Naive thymus-derived CD4-positive, alpha-beta T cell (primary cell): ENCODE measurements around the gene CORO1C. TPM values are rescaled to one million over a fixed set of nuclear protein-coding genes. Genes with fewer than 3 reads are reported as not detected.

Experiments used
- ATAC-seq: fragments of 150-1000 bp; cut with Tn5 transposase; 2 replicates; pipeline ENCODE4 v1.10.0; 2021; ENCODE audit warnings: mild to moderate bottlenecking, moderate library complexity
- CTCF ChIA-PET: fragments of 350-600 bp; sonication (Branson Sonifier 250); formaldehyde crosslinking; loops from one replicate; lab custom pipeline; 2021; ENCODE audit warnings: antibody characterized with exemption; lab: Charles Lee
- POLR2A ChIA-PET: fragments of 350-600 bp; sonication (Branson Sonifier 250); formaldehyde crosslinking; loops from one replicate; lab custom pipeline; 2021; ENCODE audit warnings: antibody characterized with exemption, inconsistent platforms; lab: Charles Lee
- DNase-seq, 9 donors: peaks; one replicate each; pipeline versions ENCODE4 v3.0.0 to v3.0.0-alpha.2; 2020 to 2022; ENCODE audit warnings: mixed read lengths in 1 of 9
- H3K27ac ChIP-seq: one replicate; pipeline ENCODE4 v1.7.0; 2013; ENCODE audit warnings: mild to moderate bottlenecking, low read depth, low read length, moderate library complexity
- H3K27me3 ChIP-seq, 2 donors: one replicate each; pipeline ENCODE4 v1.7.0; 2013; ENCODE audit warnings: low read length in 2 of 2, mild to moderate bottlenecking in 2 of 2, moderate library complexity in 2 of 2; ENCODE audit not compliant: control insufficient read depth in 2 of 2, insufficient read depth in 2 of 2
- H3K36me3 ChIP-seq, 3 experiments: 1 replicate in 2 of 3; 2 replicates in 1 of 3; pipeline ENCODE4 v1.7.0; 2013; ENCODE audit warnings: low read length in 3 of 3, mild to moderate bottlenecking in 3 of 3, moderate library complexity in 1 of 3; ENCODE audit not compliant: insufficient read depth in 3 of 3, control insufficient read depth in 2 of 3
- H3K4me1 ChIP-seq, 2 donors: one replicate each; pipeline ENCODE4 v1.7.0; 2013; ENCODE audit warnings: low read length in 2 of 2, mild to moderate bottlenecking in 2 of 2, moderate library complexity in 1 of 2; ENCODE audit not compliant: control insufficient read depth in 2 of 2, insufficient read depth in 2 of 2
- H3K4me3 ChIP-seq: 2 replicates; pipeline ENCODE4 v1.7.0; 2013; ENCODE audit warnings: mild to moderate bottlenecking, low read length
- H3K9me3 ChIP-seq, 3 experiments: 1 replicate in 2 of 3; 2 replicates in 1 of 3; pipeline ENCODE4 v1.7.0; 2013; ENCODE audit warnings: low read length in 3 of 3; ENCODE audit not compliant: control insufficient read depth in 2 of 3
- H3K27ac Mint-ChIP-seq, 9 donors: one replicate each; pipeline ENCODE4 v1.8.0; 2020 to 2022; ENCODE audit warnings: mixed read lengths in 9 of 9, mild to moderate bottlenecking in 8 of 9, moderate library complexity in 5 of 9, inconsistent platforms in 2 of 9
- H3K27me3 Mint-ChIP-seq, 5 donors: one replicate each; pipeline ENCODE4 v1.8.0; 2021 to 2022; ENCODE audit warnings: mixed read lengths in 5 of 5, mild to moderate bottlenecking in 1 of 5
- H3K36me3 Mint-ChIP-seq, 5 donors: one replicate each; pipeline ENCODE4 v1.8.0; 2020 to 2022; ENCODE audit warnings: mixed read lengths in 5 of 5, mild to moderate bottlenecking in 3 of 5, inconsistent platforms in 1 of 5
- H3K4me1 Mint-ChIP-seq, 7 donors: one replicate each; pipeline ENCODE4 v1.8.0; 2020 to 2022; ENCODE audit warnings: mixed read lengths in 7 of 7, mild to moderate bottlenecking in 3 of 7, inconsistent platforms in 1 of 7
- H3K4me3 Mint-ChIP-seq, 10 donors: one replicate each; pipeline ENCODE4 v1.8.0; 2020 to 2022; ENCODE audit warnings: mild to moderate bottlenecking in 10 of 10, mixed read lengths in 10 of 10, moderate library complexity in 6 of 10, inconsistent platforms in 2 of 10
- H3K9me3 Mint-ChIP-seq, 11 donors: one replicate each; pipeline ENCODE4 v1.8.0; 2020 to 2022; ENCODE audit warnings: mixed read lengths in 11 of 11, mild to moderate bottlenecking in 4 of 11, inconsistent platforms in 1 of 11, moderate library complexity in 1 of 11
- intact Hi-C, 2 donors: fragments of 100-400 bp; cut with micrococcal nuclease; formaldehyde crosslinking; loops; one replicate each; pipeline ENCODE4 v1.15.1; 2023
- polyA plus RNA-seq, 2 donors: library from polyadenylated mRNA; unstranded; fragments of 300-500 nt; fragmentation: Illumina TruSeq; gene quantifications; one replicate each; pipeline ENCODE4 v1.2.3, GENCODE V29; 2021
- total RNA-seq, 6 experiments: library from RNA in 5 of 6; stranded (reverse) in 5 of 6; gene quantifications; 1 replicate in 5 of 6; 2 replicates in 1 of 6; pipeline ENCODE4 v1.2.3 and lab custom pipeline; 2021 to 2026

The CORO1C gene
- total and polyA plus RNA-seq, 7 experiments from 2014 or later: 2.5 to 71.8 (median 8.9) TPM

- peaks cover 0 to 12% (median 0%) of the 10 kb centered on the region in 11 donors for H3K9me3 Mint-ChIP-seq
- peaks cover 21 to 27% of the 10 kb centered on the region in 2 donors for H3K4me1 ChIP-seq
- no peaks in the 10 kb centered on the region for H3K27me3 Mint-ChIP-seq
- no peak overlapping the region for H3K27ac ChIP-seq
- POLR2A ChIA-PET: interaction anchor here (7.0 to 10.5 kb wide), 2 partner anchors 17 to 49 kb away, joined by 110 to 132 read pairs; partner anchors contain the start of genes ISCU and SELPLG
- DNase-seq: no peak
- CTCF ChIA-PET: interaction anchor here (8.1 kb wide), 1 partner anchor 17 kb away, joined by 149 read pairs; the partner anchor contains the start of gene SELPLG
- no peak overlapping the region for H3K4me3 Mint-ChIP-seq
- H3K36me3 ChIP-seq: peaks cover 0 to 7% (median 0%) of the 10 kb centered on the region in 3 experiments
- peaks cover 0 to 33% (median 0%) of the 10 kb centered on the region in 5 donors for H3K36me3 Mint-ChIP-seq
- H3K27me3 ChIP-seq: no peaks in the 10 kb centered on the region
- no peak overlapping the region for H3K4me3 ChIP-seq
- H3K4me1 Mint-ChIP-seq: peaks cover 27 to 49% (median 38%) of the 10 kb centered on the region in 7 donors
- intact Hi-C loops: loop anchor here (5.0 to 10.0 kb wide), 5 partner anchors 48 to 852 kb away; partner anchors contain the start of genes PRDM4 (in 2 of the 2), SSH1 (in 1 of the 2) and UNG (in 1 of the 2)
- no peaks in the 10 kb centered on the region for H3K9me3 ChIP-seq
- peak overlapping the region in 8 of 9 donors; percentile 21 to 94 (median 72) for H3K27ac Mint-ChIP-seq
- ATAC-seq: no peak
These were observed 116.7 kb downstream of the CORO1C start for GRCh38 chr12:108614639-108615038.

GRCh38 chr12:108614041-108614440 lies 117.3 kb downstream of the CORO1C start:
- ATAC-seq (no peak), DNase-seq (no peak)
- peaks cover 0 to 7% (median 0%) of the 10 kb centered on the region in 3 experiments for H3K36me3 ChIP-seq
- Mint-ChIP-seq H3K27me3 (no peaks in the 10 kb centered on the region), H3K4me1 (peaks cover 27 to 45% (median 33%) of the 10 kb centered on the region in 7 donors), H3K4me3 (no peak overlapping the region), H3K27ac (peak overlapping the region in 6 of 9 donors; percentile 21 to 82 (median 59)), H3K36me3 (peaks cover 0 to 33% (median 0%) of the 10 kb centered on the region in 5 donors), H3K9me3 (peaks cover 0 to 12% (median 0%) of the 10 kb centered on the region in 11 donors)
- no peaks in the 10 kb centered on the region for H3K27me3 ChIP-seq
- no peak overlapping the region for H3K27ac ChIP-seq
- POLR2A ChIA-PET: interaction anchor here (7.0 to 10.5 kb wide), 2 partner anchors 18 to 48 kb away, joined by 110 to 132 read pairs; partner anchors contain the start of genes ISCU and SELPLG
- peaks cover 21 to 27% of the 10 kb centered on the region in 2 donors for H3K4me1 ChIP-seq
- H3K4me3 ChIP-seq: no peak overlapping the region
- intact Hi-C loops: loop anchor here in 1 of 2 donors (10.0 kb wide), 1 partner anchor 849 kb away; the partner anchor contains the start of gene PRDM4
- H3K9me3 ChIP-seq: no peaks in the 10 kb centered on the region
- CTCF ChIA-PET: interaction anchor here (1.0 to 2.1 kb wide), 2 partner anchors 33 to 50 kb away, joined by 4 to 7 read pairs; no protein-coding TSS in a partner anchor

- H3K36me3 Mint-ChIP-seq: peaks cover 0 to 31% (median 0%) of the 10 kb centered on the region in 5 donors
- Histone ChIP-seq H3K36me3 (peaks cover 0 to 3% (median 0%) of the 10 kb centered on the region in 3 experiments), H3K4me3 (no peak overlapping the region), H3K27ac (no peak overlapping the region), H3K9me3 (no peaks in the 10 kb centered on the region), H3K27me3 (no peaks in the 10 kb centered on the region), H3K4me1 (peaks cover 21 to 26% of the 10 kb centered on the region in 2 donors)
- peaks cover 0 to 12% (median 0%) of the 10 kb centered on the region in 11 donors for H3K9me3 Mint-ChIP-seq
- ChIA-PET CTCF (interaction anchor here (1.0 to 2.1 kb wide), 3 partner anchors 33 to 49 kb away, joined by 3 to 7 read pairs (median 4); no protein-coding TSS in a partner anchor), POLR2A (interaction anchor here (7.0 to 10.5 kb wide), 2 partner anchors 18 to 48 kb away, joined by 110 to 132 read pairs; partner anchors contain the start of genes ISCU and SELPLG)
- intact Hi-C loops: loop anchor here in 1 of 2 donors (10.0 kb wide), 1 partner anchor 849 kb away; the partner anchor contains the start of gene PRDM4
- no peak overlapping the region for H3K4me3 Mint-ChIP-seq
- H3K4me1 Mint-ChIP-seq: peaks cover 24 to 40% (median 30%) of the 10 kb centered on the region in 7 donors
- no peaks in the 10 kb centered on the region for H3K27me3 Mint-ChIP-seq
- H3K27ac Mint-ChIP-seq: peak overlapping the region in 1 of 9 donors; percentile 31
- DNase-seq: no peak
- no peak for ATAC-seq
These were observed 117.8 kb downstream of the CORO1C start for GRCh38 chr12:108613548-108613947.

- H3K4me3 ChIP-seq: no peak overlapping the region
- ChIA-PET CTCF (interaction anchor here (0.8 to 2.1 kb wide), 6 partner anchors 17 to 192 kb away, joined by 3 to 7 read pairs (median 4); no protein-coding TSS in a partner anchor), POLR2A (interaction anchor here (7.0 to 10.5 kb wide), 2 partner anchors 19 to 47 kb away, joined by 110 to 132 read pairs; partner anchors contain the start of genes ISCU and SELPLG)
- no peaks in the 10 kb centered on the region for H3K27me3 ChIP-seq
- intact Hi-C loops: loop anchor here (1.0 to 10.0 kb wide), 3 partner anchors 34 to 848 kb away; partner anchors contain the start of gene PRDM4 (in 1 of the 2)
- no peak overlapping the region for H3K27ac Mint-ChIP-seq
- peaks cover 14 to 19% of the 10 kb centered on the region in 2 donors for H3K4me1 ChIP-seq
- no peak overlapping the region for H3K4me3 Mint-ChIP-seq
- no peak for DNase-seq
- peaks cover 0 to 29% (median 0%) of the 10 kb centered on the region in 5 donors for H3K36me3 Mint-ChIP-seq
- ATAC-seq: no peak
- no peaks in the 10 kb centered on the region for H3K9me3 ChIP-seq
- H3K27ac ChIP-seq: no peak overlapping the region
- peaks cover 17 to 33% (median 23%) of the 10 kb centered on the region in 7 donors for H3K4me1 Mint-ChIP-seq
- H3K27me3 Mint-ChIP-seq: no peaks in the 10 kb centered on the region
- no peaks in the 10 kb centered on the region for H3K36me3 ChIP-seq
- peaks cover 0 to 12% (median 0%) of the 10 kb centered on the region in 11 donors for H3K9me3 Mint-ChIP-seq
These were observed 118.5 kb downstream of the CORO1C start for GRCh38 chr12:108612788-108613282.

- Mint-ChIP-seq H3K4me1 (peaks cover 8 to 25% (median 14%) of the 10 kb centered on the region in 7 donors), H3K4me3 (no peak overlapping the region), H3K9me3 (peaks cover 0 to 12% (median 0%) of the 10 kb centered on the region in 11 donors), H3K27me3 (no peaks in the 10 kb centered on the region), H3K27ac (peak overlapping the region in 3 of 9 donors; percentile 16 to 56 (median 30)), H3K36me3 (peaks cover 0 to 24% (median 0%) of the 10 kb centered on the region in 5 donors)
- Histone ChIP-seq H3K9me3 (no peaks in the 10 kb centered on the region), H3K27me3 (no peaks in the 10 kb centered on the region), H3K36me3 (no peaks in the 10 kb centered on the region), H3K27ac (no peak overlapping the region), H3K4me1 (peaks cover 6 to 10% of the 10 kb centered on the region in 2 donors), H3K4me3 (no peak overlapping the region)
- DNase-seq (peak in 5 of 9 donors; percentile 28 to 48 (median 43)), ATAC-seq (peak; percentile 51)
- ChIA-PET POLR2A (interaction anchor here (0.6 kb wide), 1 partner anchor 20 kb away, joined by 3 read pairs; no protein-coding TSS in a partner anchor), CTCF (interaction anchor here (1.1 to 1.3 kb wide), 3 partner anchors 18 to 46 kb away, joined by 3 to 6 read pairs (median 4); no protein-coding TSS in a partner anchor)
- intact Hi-C loops: loop anchor here (1.0 to 10.0 kb wide), 3 partner anchors 35 to 847 kb away; partner anchors contain the start of gene PRDM4 (in 1 of the 2)
These were observed 119.4 kb downstream of the CORO1C start for GRCh38 chr12:108611884-108612415.
